22Rv1 (cell line): Measurements from ENCODE around the gene DSCAM.

ENCODE experiments used
- ZFX ChIP-seq: fragments of 450-650 bp; IDR thresholded peaks from 2 replicates; pipeline ENCODE4 v1.6.1; 2017; ENCODE audit warnings: antibody characterized with exemption, borderline replicate concordance
- TF ChIP-seq, protein P1 (sequence below): fragments of 450-650 bp; IDR thresholded peaks from 2 replicates; pipeline ENCODE4 v1.5.1; 2017; ENCODE audit warnings: mild to moderate bottlenecking

DNA sequence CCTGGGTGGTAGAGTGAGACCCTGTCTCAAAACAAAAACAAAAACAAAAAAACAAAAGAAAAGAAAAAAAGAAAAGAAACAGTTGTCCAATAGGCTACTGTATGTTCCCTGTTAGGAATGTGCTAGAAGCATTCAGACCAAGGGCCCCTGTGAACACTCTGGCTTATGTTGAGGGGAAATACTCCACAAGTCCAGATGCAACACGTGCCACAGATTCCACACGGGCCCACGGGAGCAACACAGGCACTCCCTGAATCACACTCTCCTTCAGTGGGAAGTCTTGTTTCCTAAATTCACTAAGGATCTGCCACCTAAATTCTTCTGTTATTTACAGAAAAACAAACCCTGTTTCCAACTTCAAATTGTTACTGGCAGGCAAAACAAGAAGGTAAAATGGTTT is 688.6 kb downstream of the DSCAM start:
- TF ChIP-seq, protein P1, sequence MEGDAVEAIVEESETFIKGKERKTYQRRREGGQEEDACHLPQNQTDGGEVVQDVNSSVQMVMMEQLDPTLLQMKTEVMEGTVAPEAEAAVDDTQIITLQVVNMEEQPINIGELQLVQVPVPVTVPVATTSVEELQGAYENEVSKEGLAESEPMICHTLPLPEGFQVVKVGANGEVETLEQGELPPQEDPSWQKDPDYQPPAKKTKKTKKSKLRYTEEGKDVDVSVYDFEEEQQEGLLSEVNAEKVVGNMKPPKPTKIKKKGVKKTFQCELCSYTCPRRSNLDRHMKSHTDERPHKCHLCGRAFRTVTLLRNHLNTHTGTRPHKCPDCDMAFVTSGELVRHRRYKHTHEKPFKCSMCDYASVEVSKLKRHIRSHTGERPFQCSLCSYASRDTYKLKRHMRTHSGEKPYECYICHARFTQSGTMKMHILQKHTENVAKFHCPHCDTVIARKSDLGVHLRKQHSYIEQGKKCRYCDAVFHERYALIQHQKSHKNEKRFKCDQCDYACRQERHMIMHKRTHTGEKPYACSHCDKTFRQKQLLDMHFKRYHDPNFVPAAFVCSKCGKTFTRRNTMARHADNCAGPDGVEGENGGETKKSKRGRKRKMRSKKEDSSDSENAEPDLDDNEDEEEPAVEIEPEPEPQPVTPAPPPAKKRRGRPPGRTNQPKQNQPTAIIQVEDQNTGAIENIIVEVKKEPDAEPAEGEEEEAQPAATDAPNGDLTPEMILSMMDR = no peak
- TF ChIP-seq ZFX = no peak
